SK-N-MC (cell line): ENCODE data around the gene ME3.
"Not testable (repeated sequence)": the region's sequence is repeated elsewhere in the genome, so short reads cannot be mapped to it uniquely, and the experiment has no call there.

Experiments
- DNase-seq: peaks from one replicate; pipeline ENCODE4 v3.0.0-alpha.2; 2011; ENCODE audit warnings: low read depth, low spot score
- H3K27ac ChIP-seq: fragments of 200-600 bp; sonication (generic); 2 replicates; pipeline ENCODE4 v1.5.1; 2016; ENCODE audit warnings: mixed run types
- H3K36me3 ChIP-seq: fragments of 200-600 bp; sonication (generic); 2 replicates; pipeline ENCODE4 v1.6.1; 2017; ENCODE audit warnings: antibody characterized with exemption, low read length, mixed read lengths; ENCODE audit not compliant: insufficient read depth
- H3K4me3 ChIP-seq: fragments of 200-600 bp; sonication (generic); 2 replicates; pipeline ENCODE4 v1.5.1; 2016
- H3K9ac ChIP-seq: fragments of 200-600 bp; sonication (generic); 2 replicates; pipeline ENCODE4 v1.8.0; 2017; ENCODE audit warnings: mixed run types, mixed read lengths; ENCODE audit not compliant: insufficient read length
- H3K9me3 ChIP-seq: fragments of 200-600 bp; sonication (generic); 2 replicates; pipeline ENCODE4 v1.6.1; 2017; ENCODE audit warnings: low read depth, mild to moderate bottlenecking, antibody characterized with exemption, low read length, moderate library complexity, mixed read lengths
- EZH2 ChIP-seq: fragments of 200-600 bp; sonication (generic); IDR thresholded peaks from one replicate; pipeline ENCODE4 v1.6.1; 2017; ENCODE audit warnings: antibody characterized with exemption
- FOXP2 ChIP-seq: optimal IDR thresholded peaks from 2 replicates; pipeline ENCODE3; 2011; ENCODE audit warnings: mild to moderate bottlenecking, moderate library complexity; ENCODE audit not compliant: insufficient read depth; ENCODE audit errors: extremely low read length, control extremely low read depth
- POLR2AphosphoS5 ChIP-seq: IDR thresholded peaks from 2 replicates; pipeline ENCODE4 v1.6.1; 2012; ENCODE audit warnings: mild to moderate bottlenecking, low read depth, low read length, borderline replicate concordance

The ME3 gene

GRCh38 chr11:86435711-86436110 lies 236.7 kb downstream of the ME3 start:
- TF ChIP-seq POLR2AphosphoS5 (no peak), FOXP2 (no peak), EZH2 (no peak)
- H3K9ac ChIP-seq = no peak overlapping the region
- H3K4me3 ChIP-seq = no peak overlapping the region
- no peaks in the 10 kb centered on the region for H3K9me3 ChIP-seq
- H3K27ac ChIP-seq = no peak overlapping the region
- no peaks in the 10 kb centered on the region for H3K36me3 ChIP-seq
- DNase-seq = no peak

- not testable (repeated sequence) for H3K36me3 ChIP-seq
Observed at GRCh38 chr11:86433361-86434095, 238.9 kb downstream of the ME3 start.

GRCh38 chr11:86431258-86431657 lies 241.2 kb downstream of the ME3 start:
- Histone ChIP-seq H3K4me3 (no peak overlapping the region), H3K9me3 (no peaks in the 10 kb centered on the region), H3K36me3 (no peaks in the 10 kb centered on the region), H3K27ac (no peak overlapping the region), H3K9ac (no peak overlapping the region)
- no peak for DNase-seq
- TF ChIP-seq EZH2 = no peak
- no peak for TF ChIP-seq POLR2AphosphoS5
- no peak for TF ChIP-seq FOXP2

More at GRCh38 chr11:86433361-86434095, 238.9 kb downstream of the ME3 start:
- H3K27ac ChIP-seq, H3K9me3 ChIP-seq, H3K9ac ChIP-seq, H3K4me3 ChIP-seq, DNase-seq: not testable (repeated sequence)

- no peak overlapping the region for H3K27ac ChIP-seq
- TF ChIP-seq FOXP2 (no peak), EZH2 (no peak), POLR2AphosphoS5 (no peak)
Observed at GRCh38 chr11:86427441-86427840, 245.0 kb downstream of the ME3 start.

GRCh38 chr11:86423488-86423887 lies 248.9 kb downstream of the ME3 start:
- H3K9ac ChIP-seq, H3K4me3 ChIP-seq, H3K9me3 ChIP-seq, H3K36me3 ChIP-seq, DNase-seq, H3K27ac ChIP-seq: not testable (repeated sequence)

More at GRCh38 chr11:86427441-86427840, 245.0 kb downstream of the ME3 start:
- Histone ChIP-seq H3K36me3 (no peaks in the 10 kb centered on the region), H3K9ac (no peak overlapping the region), H3K4me3 (no peak overlapping the region), H3K9me3 (0 out of 2 replicates have a peak, but pooled peaks cover 3% of the 10 kb centered on the region)
- no peak for DNase-seq

GRCh38 chr11:86422371-86422770 lies 250.0 kb downstream of the ME3 start:
- H3K9me3 ChIP-seq = 0 out of 2 replicates have a peak, but pooled peaks cover 3% of the 10 kb centered on the region
- DNase-seq = no peak
- H3K27ac ChIP-seq = no peak overlapping the region
- H3K9ac ChIP-seq = no peak overlapping the region
- no peaks in the 10 kb centered on the region for H3K36me3 ChIP-seq
- no peak overlapping the region for H3K4me3 ChIP-seq
- TF ChIP-seq FOXP2 (no peak), POLR2AphosphoS5 (no peak), EZH2 (no peak)

GRCh38 chr11:86421946-86422345 lies 250.5 kb downstream of the ME3 start:
- H3K27ac ChIP-seq = no peak overlapping the region
- TF ChIP-seq EZH2 = no peak
- TF ChIP-seq POLR2AphosphoS5 = no peak
- TF ChIP-seq FOXP2 = no peak
- no peak overlapping the region for H3K9ac ChIP-seq
- H3K36me3 ChIP-seq = no peaks in the 10 kb centered on the region
- no peak for DNase-seq
- H3K9me3 ChIP-seq = 0 out of 2 replicates have a peak, but pooled peaks cover 3% of the 10 kb centered on the region
- H3K4me3 ChIP-seq = no peak overlapping the region

GRCh38 chr11:86418917-86419316 lies 253.5 kb downstream of the ME3 start:
- DNase-seq = no peak
- Histone ChIP-seq H3K36me3 (no peaks in the 10 kb centered on the region), H3K27ac (no peak overlapping the region), H3K4me3 (no peak overlapping the region), H3K9me3 (no peaks in the 10 kb centered on the region), H3K9ac (no peak overlapping the region)
- no peak for TF ChIP-seq EZH2

- no peak overlapping the region for H3K9ac ChIP-seq
- DNase-seq = no peak
- no peak overlapping the region for H3K4me3 ChIP-seq
- TF ChIP-seq FOXP2 (no peak), EZH2 (no peak), POLR2AphosphoS5 (no peak)
- H3K9me3 ChIP-seq = no peaks in the 10 kb centered on the region
- H3K36me3 ChIP-seq = no peaks in the 10 kb centered on the region
- no peak overlapping the region for H3K27ac ChIP-seq
Observed at GRCh38 chr11:86418513-86418912, 253.9 kb downstream of the ME3 start.
